GM19035 (cell line): Measurements from ENCODE around the gene CFAP43.
"Not testable (repeated sequence)": the region's sequence is repeated elsewhere in the genome, so short reads cannot be mapped to it uniquely, and the experiment has no call there.

Experiments
- ATAC-seq: cut with Tn5 transposase; IDR thresholded peaks from one replicate; pipeline ENCODE4 v1.9.1; 2021; ENCODE audit not compliant: unreplicated experiment

Gene CFAP43

GRCh38 chr10:104258209-104258608 lies 26.0 kb upstream of the CFAP43 start:
- ATAC-seq, result no peak

GRCh38 chr10:104257235-104257634 lies 25.1 kb upstream of the CFAP43 start:
- no peak for ATAC-seq

- ATAC-seq, result no peak
Observed at GRCh38 chr10:104256335-104256961, 24.3 kb upstream of the CFAP43 start.

- peak; percentile 37 for ATAC-seq
Observed at GRCh38 chr10:104255311-104255981, 23.3 kb upstream of the CFAP43 start.

- peak; percentile 79 for ATAC-seq
Observed at GRCh38 chr10:104254493-104255310, 22.5 kb upstream of the CFAP43 start, which contains the start of gene GSTO1. Gene GSTO1, plus strand, starts transcription at chr10:104254892. Its CDS starts 37 bp downstream, at chr10:104254929.

- no peak for ATAC-seq
Observed at GRCh38 chr10:104253606-104254410, 21.6 kb upstream of the CFAP43 start.

GRCh38 chr10:104253106-104253505 lies 20.9 kb upstream of the CFAP43 start:
- no peak for ATAC-seq

GRCh38 chr10:104252368-104252767 lies 20.2 kb upstream of the CFAP43 start:
- ATAC-seq, result no peak

- ATAC-seq, result no peak
Observed at GRCh38 chr10:104251443-104251842, 19.3 kb upstream of the CFAP43 start.

- ATAC-seq, result no peak
Observed at GRCh38 chr10:104250371-104250770, 18.2 kb upstream of the CFAP43 start.

- ATAC-seq, result not testable (repeated sequence)
Observed at GRCh38 chr10:104248931-104249330, 16.8 kb upstream of the CFAP43 start.

- ATAC-seq, result no peak
Observed at GRCh38 chr10:104247513-104248146, 15.5 kb upstream of the CFAP43 start.

GRCh38 chr10:104246976-104247375 lies 14.8 kb upstream of the CFAP43 start:
- no peak for ATAC-seq

- no peak for ATAC-seq
Observed at GRCh38 chr10:104245066-104245632, 13.0 kb upstream of the CFAP43 start.

GRCh38 chr10:104243512-104243911 lies 11.3 kb upstream of the CFAP43 start:
- no peak for ATAC-seq

GRCh38 chr10:104243009-104243408 lies 10.8 kb upstream of the CFAP43 start:
- not testable (repeated sequence) for ATAC-seq

- ATAC-seq, result no peak
Observed at GRCh38 chr10:104242545-104242944, 10.4 kb upstream of the CFAP43 start.

GRCh38 chr10:104240078-104240477 lies 7.9 kb upstream of the CFAP43 start:
- ATAC-seq, result no peak

- ATAC-seq, result no peak
Observed at GRCh38 chr10:104235801-104236200, 3.6 kb upstream of the CFAP43 start.

- ATAC-seq, result no peak
Observed at GRCh38 chr10:104234934-104235333, 2.8 kb upstream of the CFAP43 start.
